HG03575 (cell line): ENCODE results near the gene TUBA4A.
"Not testable (repeated sequence)": the region's sequence is repeated elsewhere in the genome, so short reads cannot be mapped to it uniquely, and the experiment has no call there.

Experiments used
- ATAC-seq: cut with Tn5 transposase; IDR thresholded peaks from one replicate; pipeline ENCODE4 v1.9.1; 2021; ENCODE audit not compliant: unreplicated experiment, insufficient number of reproducible peaks, low FRiP score; ENCODE audit errors: extremely low read depth

TUBA4A gene

GRCh38 chr2:219204425-219205164, 49.1 kb downstream of the TUBA4A start:
- ATAC-seq: no peak

GRCh38 chr2:219201331-219201730, 52.4 kb downstream of the TUBA4A start:
- ATAC-seq: not testable (repeated sequence)

GRCh38 chr2:219200502-219201326, 53.0 kb downstream of the TUBA4A start:
- ATAC-seq: not testable (repeated sequence)
